WTC11 (cell line): ENCODE results near the gene SLC25A25. TPM values are rescaled to one million over a fixed set of nuclear protein-coding genes. Genes with fewer than 3 reads are reported as not detected.

Source experiments
- ATAC-seq: fragments of 200-7000 bp; cut with Tn5 transposase; 2 replicates; pipeline ENCODE4 v1.10.0; 2021; ENCODE audit warnings: mild to moderate bottlenecking, moderate library complexity
- CTCF ChIA-PET: fragments of 300-600 bp; sonication (Branson Sonifier 250); formaldehyde crosslinking; loops from one replicate; lab custom pipeline; 2021; ENCODE audit warnings: antibody characterized with exemption; lab: Charles Lee
- POLR2A ChIA-PET: fragments of 350-600 bp; sonication (Branson Sonifier 250); formaldehyde crosslinking; loops from one replicate; lab custom pipeline; 2021; ENCODE audit warnings: antibody characterized with exemption; lab: Charles Lee
- DNase-seq: peaks from one replicate; pipeline ENCODE4 v3.0.0; 2021; ENCODE audit warnings: low spot score
- H3K27ac Mint-ChIP-seq: 2 replicates; pipeline ENCODE4 v1.8.0; 2021; ENCODE audit warnings: mixed read lengths
- H3K27me3 Mint-ChIP-seq: 2 replicates; pipeline ENCODE4 v1.8.0; 2021; ENCODE audit warnings: low read depth, mild to moderate bottlenecking, moderate library complexity, mixed read lengths
- H3K36me3 Mint-ChIP-seq: 2 replicates; pipeline ENCODE4 v1.8.0; 2021; ENCODE audit warnings: mixed read lengths
- H3K4me1 Mint-ChIP-seq: 2 replicates; pipeline ENCODE4 v1.8.0; 2022; ENCODE audit warnings: mixed read lengths
- H3K4me3 Mint-ChIP-seq: 2 replicates; pipeline ENCODE4 v1.8.0; 2021; ENCODE audit warnings: mild to moderate bottlenecking, moderate library complexity, mixed read lengths
- H3K9me3 Mint-ChIP-seq: 2 replicates; pipeline ENCODE4 v1.8.0; 2021; ENCODE audit warnings: mixed read lengths
- ATF2 ChIP-seq: sonication (generic); formaldehyde crosslinking; IDR thresholded peaks from 2 replicates; pipeline ENCODE4 v1.8.1; 2022; ENCODE audit warnings: low read depth, missing genetic modification reagents, borderline replicate concordance
- CREM ChIP-seq: sonication (generic); formaldehyde crosslinking; IDR thresholded peaks from 2 replicates; pipeline ENCODE4 v1.8.1; 2022; ENCODE audit warnings: mild to moderate bottlenecking, missing genetic modification reagents, moderate library complexity
- E2F1 ChIP-seq: sonication (generic); formaldehyde crosslinking; IDR thresholded peaks from 2 replicates; pipeline ENCODE4 v1.8.0; 2022; ENCODE audit warnings: mild to moderate bottlenecking, missing genetic modification reagents
- E2F4 ChIP-seq: sonication (generic); formaldehyde crosslinking; IDR thresholded peaks from 2 replicates; pipeline ENCODE4 v1.8.1; 2022; ENCODE audit warnings: low read depth, mild to moderate bottlenecking, moderate library complexity, missing genetic modification reagents, borderline replicate concordance
- HMGXB4 ChIP-seq: sonication (generic); formaldehyde crosslinking; IDR thresholded peaks from 2 replicates; pipeline ENCODE4 v1.8.1; 2023; ENCODE audit warnings: mild to moderate bottlenecking, moderate library complexity, missing genetic modification reagents
- IRF1 ChIP-seq: sonication (generic); formaldehyde crosslinking; IDR thresholded peaks from 2 replicates; pipeline ENCODE4 v1.8.0; 2023; ENCODE audit warnings: missing genetic modification reagents
- MYBL2 ChIP-seq: sonication (generic); formaldehyde crosslinking; IDR thresholded peaks from 2 replicates; pipeline ENCODE4 v1.8.1; 2023; ENCODE audit warnings: mild to moderate bottlenecking, moderate library complexity, missing genetic modification reagents
- NFE2L1 ChIP-seq: sonication (generic); formaldehyde crosslinking; IDR thresholded peaks from 2 replicates; pipeline ENCODE4 v1.8.1; 2023; ENCODE audit warnings: missing genetic modification reagents
- NR1H2 ChIP-seq: sonication (generic); formaldehyde crosslinking; IDR thresholded peaks from 2 replicates; pipeline ENCODE4 v1.9.0; 2021; ENCODE audit warnings: mild to moderate bottlenecking, moderate library complexity, missing genetic modification reagents
- OVOL2 ChIP-seq: fragments of 250-450 bp; sonication (Bioruptor Pico); IDR thresholded peaks from 2 replicates; pipeline ENCODE4 v1.9.0; 2021; ENCODE audit warnings: mild to moderate bottlenecking, borderline replicate concordance
- PREB ChIP-seq: sonication (generic); formaldehyde crosslinking; IDR thresholded peaks from 2 replicates; pipeline ENCODE4 v1.8.1; 2022; ENCODE audit warnings: mild to moderate bottlenecking, missing genetic modification reagents, moderate library complexity, borderline replicate concordance
- SOX15 ChIP-seq: fragments of 250-450 bp; sonication (Bioruptor Pico); IDR thresholded peaks from 2 replicates; pipeline ENCODE4 v1.9.0; 2021; ENCODE audit warnings: mild to moderate bottlenecking
- TCF7 ChIP-seq: sonication (generic); formaldehyde crosslinking; IDR thresholded peaks from 2 replicates; pipeline ENCODE4 v1.8.0; 2022; ENCODE audit warnings: mild to moderate bottlenecking, low read depth, missing genetic modification reagents, moderate library complexity
- TEAD4 ChIP-seq: sonication (generic); formaldehyde crosslinking; IDR thresholded peaks from 2 replicates; pipeline ENCODE4 v1.8.0; 2022; ENCODE audit warnings: mild to moderate bottlenecking, missing genetic modification reagents
- TP53 ChIP-seq: sonication (generic); formaldehyde crosslinking; IDR thresholded peaks from 2 replicates; pipeline ENCODE4 v1.8.1; 2023; ENCODE audit warnings: mild to moderate bottlenecking, missing genetic modification reagents
- USF2 ChIP-seq: sonication (generic); formaldehyde crosslinking; IDR thresholded peaks from 2 replicates; pipeline ENCODE4 v1.8.1; 2023; ENCODE audit warnings: mild to moderate bottlenecking, missing genetic modification reagents, moderate library complexity
- ZBTB21 ChIP-seq: sonication (generic); formaldehyde crosslinking; IDR thresholded peaks from 2 replicates; pipeline ENCODE4 v1.8.1; 2023; ENCODE audit warnings: mild to moderate bottlenecking, missing genetic modification reagents, borderline replicate concordance
- ZMAT4 ChIP-seq: fragments of 250-450 bp; sonication (Bioruptor Pico); IDR thresholded peaks from 2 replicates; pipeline ENCODE4 v1.9.0; 2021; ENCODE audit warnings: mild to moderate bottlenecking
- ZNF138 ChIP-seq: sonication (generic); formaldehyde crosslinking; conservative IDR thresholded peaks from 2 replicates; pipeline ENCODE4 v1.8.1; 2022; ENCODE audit warnings: mild to moderate bottlenecking, moderate library complexity, missing genetic modification reagents
- ZNF219 ChIP-seq: sonication (generic); formaldehyde crosslinking; IDR thresholded peaks from 2 replicates; pipeline ENCODE4 v1.8.0; 2023; ENCODE audit warnings: missing genetic modification reagents, mild to moderate bottlenecking, borderline replicate concordance
- ZNF396 ChIP-seq: fragments of 250-450 bp; sonication (Bioruptor Pico); IDR thresholded peaks from 2 replicates; pipeline ENCODE4 v1.8.0; 2021; ENCODE audit warnings: mild to moderate bottlenecking, moderate library complexity, borderline replicate concordance
- ZNF671 ChIP-seq: fragments of 250-450 bp; sonication (Bioruptor Pico); IDR thresholded peaks from 2 replicates; pipeline ENCODE4 v1.8.0; 2021; ENCODE audit warnings: mild to moderate bottlenecking
- total RNA-seq: library from RNA; stranded (reverse); gene quantifications from 3 replicates; pipeline ENCODE4 v1.2.3, GENCODE V29; 2021

SLC25A25 gene
- total RNA-seq, 1 experiment from 2014 or later = 17.4 TPM

GRCh38 chr9:128059365-128059983 lies 8.6 kb upstream of the SLC25A25 start:
- CTCF ChIA-PET = interaction anchor here (0.7 to 1.2 kb wide), 7 partner anchors 16 to 116 kb away, joined by 3 to 6 read pairs (median 4); no protein-coding TSS in a partner anchor
- ATAC-seq = no peak
- H3K36me3 Mint-ChIP-seq = no peaks in the 10 kb centered on the region
- peaks cover 29% of the 10 kb centered on the region for H3K4me1 Mint-ChIP-seq
- no peaks in the 10 kb centered on the region for H3K9me3 Mint-ChIP-seq
- no peak for DNase-seq
- TF ChIP-seq ATF2 (CRISPR knock-in tag) (no peak), MYBL2 (CRISPR knock-in tag) (no peak), E2F4 (CRISPR knock-in tag) (no peak), TEAD4 (CRISPR knock-in tag) (no peak), TP53 (CRISPR knock-in tag) (no peak), IRF1 (no peak), ZNF396 (CRISPR knock-in tag) (no peak), ZBTB21 (CRISPR knock-in tag) (no peak), TCF7 (CRISPR knock-in tag) (no peak)
- POLR2A ChIA-PET = no interaction called here
- H3K4me3 Mint-ChIP-seq = no peak overlapping the region
- H3K27me3 Mint-ChIP-seq = no peaks in the 10 kb centered on the region
- no peak overlapping the region for H3K27ac Mint-ChIP-seq

- H3K36me3 Mint-ChIP-seq = no peaks in the 10 kb centered on the region; the same call in 1 of the 2 replicates
- DNase-seq (no peak), ATAC-seq (no peak)
- CTCF ChIA-PET = no interaction called here
- H3K4me1 Mint-ChIP-seq = peaks cover 27% of the 10 kb centered on the region
- POLR2A ChIA-PET = no interaction called here
- H3K27me3 Mint-ChIP-seq = no peaks in the 10 kb centered on the region
- no peak overlapping the region for H3K27ac Mint-ChIP-seq
- H3K9me3 Mint-ChIP-seq = no peaks in the 10 kb centered on the region
- no peak overlapping the region for H3K4me3 Mint-ChIP-seq
- TF ChIP-seq OVOL2 = no peak
- TF ChIP-seq SOX15 (CRISPR knock-in tag) = no peak
- TF ChIP-seq PREB (CRISPR knock-in tag) = no peak
- TF ChIP-seq NFE2L1 = no peak
- no peak for TF ChIP-seq ZNF671 (CRISPR knock-in tag)
- no peak for TF ChIP-seq NR1H2 (CRISPR knock-in tag)
- no peak for TF ChIP-seq ZMAT4 (CRISPR knock-in tag)
- no peak for TF ChIP-seq TCF7 (CRISPR knock-in tag)
- no peak for TF ChIP-seq ZNF219 (CRISPR knock-in tag)
- no peak for TF ChIP-seq ZNF138
- TF ChIP-seq CREM (CRISPR knock-in tag) = no peak
- TF ChIP-seq USF2 (CRISPR knock-in tag) = no peak
- TF ChIP-seq ATF2 (CRISPR knock-in tag) = no peak
- no peak for TF ChIP-seq E2F1 (CRISPR knock-in tag)
- no peak for TF ChIP-seq HMGXB4 (CRISPR knock-in tag)
Measured at GRCh38 chr9:128061275-128061960, 6.6 kb upstream of the SLC25A25 start.
